A673 (cell line): ENCODE results near the gene TARS3. TPM values are rescaled to one million over a fixed set of nuclear protein-coding genes. Genes with fewer than 3 reads are reported as not detected.

Source experiments
- BruUV-seq: library from RNA; stranded (reverse); fragments of 400-500 nt; replicated peaks from 2 replicates; lab custom pipeline; 2021; lab: Mats Ljungman, UMichigan
- CTCF ChIA-PET: fragments of 300-600 bp; sonication (Branson Sonifier 250); formaldehyde crosslinking; loops from one replicate; lab custom pipeline; 2022; ENCODE audit warnings: antibody characterized with exemption; lab: Charles Lee
- POLR2A ChIA-PET: fragments of 300-600 bp; sonication (Branson Sonifier 250); formaldehyde crosslinking; loops from one replicate; lab custom pipeline; 2022; ENCODE audit warnings: antibody characterized with exemption; ENCODE audit not compliant: low non-redundant PET; lab: Charles Lee
- DNase-seq: peaks from one replicate; pipeline ENCODE4 v3.0.0-alpha.2; 2015; ENCODE audit warnings: low spot score
- H3K27ac ChIP-seq: fragments of 200-600 bp; sonication (generic); 2 replicates; pipeline ENCODE4 v1.5.1; 2016; ENCODE audit warnings: mixed run types, low read depth, mild to moderate bottlenecking, mixed read lengths, antibody characterized with exemption, low read length; ENCODE audit not compliant: poor library complexity, severe bottlenecking
- H3K27me3 ChIP-seq: fragments of 200-600 bp; sonication (generic); replicated peaks from 2 replicates; pipeline ENCODE4 v1.6.1; 2017; ENCODE audit warnings: mixed run types, low read depth, mild to moderate bottlenecking, mixed read lengths, antibody characterized with exemption, low read length; ENCODE audit not compliant: insufficient read depth, poor library complexity
- H3K36me3 ChIP-seq: fragments of 200-600 bp; sonication (generic); 2 replicates; pipeline ENCODE4 v1.6.1; 2016; ENCODE audit warnings: mixed run types, mild to moderate bottlenecking, mixed read lengths, antibody characterized with exemption, low read length; ENCODE audit not compliant: insufficient read depth, poor library complexity, severe bottlenecking
- H3K4me1 ChIP-seq: fragments of 200-600 bp; sonication (generic); 2 replicates; pipeline ENCODE4 v1.6.1; 2017; ENCODE audit warnings: mixed run types, mild to moderate bottlenecking, mixed read lengths, antibody characterized with exemption, low read length; ENCODE audit not compliant: insufficient read depth, poor library complexity, severe bottlenecking
- H3K4me3 ChIP-seq: fragments of 200-600 bp; sonication (generic); 2 replicates; pipeline ENCODE4 v1.5.1; 2016; ENCODE audit warnings: low read depth, mixed run types, mild to moderate bottlenecking, mixed read lengths, low read length; ENCODE audit not compliant: poor library complexity, severe bottlenecking
- H3K9me3 ChIP-seq: fragments of 200-600 bp; sonication (generic); 2 replicates; pipeline ENCODE4 v1.6.1; 2016; ENCODE audit warnings: mixed run types, low read depth, mild to moderate bottlenecking, mixed read lengths, antibody characterized with exemption, low read length; ENCODE audit not compliant: poor library complexity, severe bottlenecking
- CTCF ChIP-seq: fragments of 300-800, 200-600 bp; sonication (generic); conservative IDR thresholded peaks from 2 replicates; pipeline ENCODE4 v1.5.1; 2017; ENCODE audit warnings: low read depth, mild to moderate bottlenecking, antibody characterized with exemption, low read length, moderate library complexity, mixed read lengths
- EZH2 ChIP-seq: fragments of 200-600 bp; sonication (generic); IDR thresholded peaks from 2 replicates; pipeline ENCODE4 v1.6.1; 2017; ENCODE audit warnings: borderline replicate concordance, low read depth, mild to moderate bottlenecking, mixed read lengths, antibody characterized with exemption, low read length; ENCODE audit not compliant: poor library complexity, severe bottlenecking
- intact Hi-C: fragments of 100-400 bp; cut with micrococcal nuclease; formaldehyde crosslinking; loops from one replicate; pipeline ENCODE4 v1.10.0; 2022; ENCODE audit not compliant: unreplicated experiment
- total RNA-seq: library from RNA; stranded (reverse); gene quantifications from 2 replicates; pipeline ENCODE4 v1.2.3, GENCODE V29; 2021

TARS3 gene
- total RNA-seq, 1 experiment from 2014 or later: 9.1 TPM

- CTCF ChIA-PET: no interaction called here
- no peaks in the 10 kb centered on the region for H3K36me3 ChIP-seq
- POLR2A ChIA-PET: no interaction called here
- intact Hi-C loops: no loop called here
- no peaks in the 10 kb centered on the region for H3K9me3 ChIP-seq
- TF ChIP-seq EZH2 (no peak), CTCF (no peak)
- H3K27ac ChIP-seq: no peak overlapping the region
- peaks cover 15% of the 10 kb centered on the region for H3K27me3 ChIP-seq
- H3K4me3 ChIP-seq: no peak overlapping the region
- no TSS peak for BruUV-seq
- peaks cover 3% of the 10 kb centered on the region for H3K4me1 ChIP-seq
- no peak for DNase-seq
Observed at GRCh38 chr15:101727186-101727585, 2.9 kb upstream of the TARS3 start.

- H3K4me3 ChIP-seq: no peak overlapping the region
- ChIA-PET CTCF (no interaction called here), POLR2A (no interaction called here)
- no peaks in the 10 kb centered on the region for H3K9me3 ChIP-seq
- no peak for DNase-seq
- TF ChIP-seq EZH2: no peak
- no peak for TF ChIP-seq CTCF
- no TSS peak for BruUV-seq
- H3K27me3 ChIP-seq: no peaks in the 10 kb centered on the region
- H3K36me3 ChIP-seq: peaks cover 3% of the 10 kb centered on the region
- intact Hi-C loops: no loop called here
- peaks cover 3% of the 10 kb centered on the region for H3K4me1 ChIP-seq
- no peak overlapping the region for H3K27ac ChIP-seq
Observed at GRCh38 chr15:101725073-101725472, 800 bp upstream of the TARS3 start.

GRCh38 chr15:101724675-101725005 is 367 bp upstream of the TARS3 start:
- ChIA-PET POLR2A (no interaction called here), CTCF (no interaction called here)
- no TSS peak for BruUV-seq
- H3K27me3 ChIP-seq: no peaks in the 10 kb centered on the region
- peaks cover 3% of the 10 kb centered on the region for H3K36me3 ChIP-seq
- intact Hi-C loops: no loop called here
- H3K9me3 ChIP-seq: no peaks in the 10 kb centered on the region
- H3K27ac ChIP-seq: no peak overlapping the region
- no peak for DNase-seq
- peaks cover 3% of the 10 kb centered on the region for H3K4me1 ChIP-seq
- TF ChIP-seq CTCF (no peak), EZH2 (no peak)
- no peak overlapping the region for H3K4me3 ChIP-seq
